GM21390 (cell line): ENCODE data around the gene NMT2.
A peak's percentile ranks its signal among the peaks of the same experiment; 100 is the strongest.

ENCODE experiments used
- ATAC-seq: cut with Tn5 transposase; IDR thresholded peaks from one replicate; pipeline ENCODE4 v1.9.1; 2021; ENCODE audit not compliant: unreplicated experiment

Gene NMT2

DNA sequence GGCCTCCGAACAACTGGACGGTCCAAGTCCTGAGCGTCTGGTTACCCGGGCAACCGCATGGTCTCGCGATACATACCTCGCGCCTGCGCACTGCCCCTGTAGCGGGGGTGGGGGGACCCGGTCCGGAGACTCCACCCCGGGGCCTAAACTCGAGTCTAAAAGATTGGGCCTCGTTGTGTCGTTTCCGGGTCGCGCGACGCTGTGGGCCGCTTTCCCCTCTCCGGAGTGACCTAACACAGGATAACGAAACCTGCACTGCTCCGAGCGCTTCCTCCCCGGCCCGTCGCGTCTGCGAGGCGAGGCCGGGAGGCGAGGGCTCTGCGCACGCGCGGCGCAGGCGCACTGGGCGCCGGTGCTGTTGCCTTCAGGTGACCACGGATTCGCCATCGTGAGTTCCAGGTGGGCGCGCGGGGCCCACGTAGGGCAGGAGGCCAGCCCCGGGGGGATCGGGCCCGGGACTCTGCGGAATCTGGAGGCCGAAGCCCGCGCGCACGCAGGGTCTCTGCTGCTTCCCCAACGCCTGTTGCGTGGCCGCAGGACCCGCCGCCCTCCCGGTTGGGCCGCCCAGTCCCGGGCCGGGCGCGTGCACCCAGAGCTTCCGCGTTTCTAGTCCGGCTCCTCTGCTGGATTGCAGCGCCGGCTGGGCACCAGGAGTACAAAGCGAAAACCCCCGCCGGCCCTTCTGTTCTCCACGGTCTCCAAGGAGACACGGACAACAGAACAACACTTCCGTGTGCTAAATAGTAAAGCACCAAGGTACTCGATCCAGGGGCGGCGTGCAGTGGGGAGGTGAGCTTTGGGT, 71.3 kb downstream of the NMT2 start, which contains the start of gene RPP38:
RPP38 (plus strand) TSS at position 345 of the 802 bp plus-strand sequence. CDS start 5,960 bp downstream, outside the sequence.
- peak; percentile 83 for ATAC-seq

DNA sequence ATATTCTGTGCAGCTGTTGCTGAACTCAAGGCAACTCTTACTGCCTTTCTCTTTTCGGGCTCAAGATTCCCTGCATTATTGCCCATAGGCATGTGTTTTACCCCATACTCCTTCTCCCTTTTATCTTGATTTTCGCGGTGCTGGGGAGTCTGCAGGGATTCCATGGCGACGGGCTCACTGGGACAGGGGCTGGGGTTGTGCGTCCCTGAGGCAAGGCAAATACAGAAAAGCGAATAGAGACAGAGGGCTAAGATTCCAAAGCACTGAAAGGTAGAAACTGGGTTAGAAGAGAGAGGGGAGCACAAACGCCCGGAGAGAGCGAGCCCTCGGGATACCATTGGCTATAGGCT, 71.9 kb downstream of the NMT2 start:
- peak; percentile 14 for ATAC-seq

DNA sequence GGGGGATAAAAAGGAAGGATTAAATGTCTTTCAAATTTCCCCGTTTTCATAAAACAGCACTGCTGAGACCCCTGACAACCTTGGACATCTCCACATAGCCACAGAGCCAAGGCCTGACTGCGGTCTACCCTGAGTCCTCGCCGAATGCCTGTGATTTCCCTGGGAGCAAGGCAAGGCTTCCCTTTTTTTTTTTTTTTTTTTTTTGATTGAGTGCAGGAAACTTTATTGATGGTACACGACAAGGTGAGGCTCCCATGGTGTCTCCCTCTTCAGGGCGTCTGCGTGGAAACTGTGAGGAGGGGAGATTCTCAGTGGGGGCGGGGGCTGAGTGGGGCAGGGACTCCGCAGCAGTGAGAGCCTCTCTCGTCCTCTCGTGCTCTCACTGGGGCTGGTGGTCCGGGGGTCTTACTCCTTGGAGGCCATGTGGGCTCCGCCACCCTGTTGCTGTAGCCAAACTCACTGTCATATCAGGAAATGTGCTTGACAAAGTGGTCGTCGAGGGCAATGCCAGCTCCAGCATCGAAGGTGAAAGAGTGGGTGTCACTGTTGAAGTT, 75.6 kb downstream of the NMT2 start:
- no peak for ATAC-seq

DNA sequence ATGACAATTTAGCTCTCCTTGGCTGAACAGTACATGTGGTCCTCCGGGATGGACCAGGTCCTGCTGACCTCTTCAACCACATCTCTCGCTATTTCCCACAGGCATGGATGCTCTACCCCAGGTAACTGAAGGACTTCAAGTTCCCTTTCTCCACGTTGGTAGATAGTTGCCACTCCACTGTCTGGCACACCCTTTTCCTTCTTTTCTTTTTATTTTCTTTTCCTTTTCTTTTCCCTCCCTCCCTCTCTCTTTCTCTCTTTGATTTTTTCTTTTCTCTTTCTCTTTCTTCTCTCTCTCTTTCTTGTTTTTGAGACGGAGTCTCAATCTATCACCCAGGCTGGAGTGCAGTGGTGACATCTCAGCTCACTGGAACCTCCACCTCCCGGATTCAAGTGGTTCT, 77.1 kb downstream of the NMT2 start:
- no peak for ATAC-seq

DNA sequence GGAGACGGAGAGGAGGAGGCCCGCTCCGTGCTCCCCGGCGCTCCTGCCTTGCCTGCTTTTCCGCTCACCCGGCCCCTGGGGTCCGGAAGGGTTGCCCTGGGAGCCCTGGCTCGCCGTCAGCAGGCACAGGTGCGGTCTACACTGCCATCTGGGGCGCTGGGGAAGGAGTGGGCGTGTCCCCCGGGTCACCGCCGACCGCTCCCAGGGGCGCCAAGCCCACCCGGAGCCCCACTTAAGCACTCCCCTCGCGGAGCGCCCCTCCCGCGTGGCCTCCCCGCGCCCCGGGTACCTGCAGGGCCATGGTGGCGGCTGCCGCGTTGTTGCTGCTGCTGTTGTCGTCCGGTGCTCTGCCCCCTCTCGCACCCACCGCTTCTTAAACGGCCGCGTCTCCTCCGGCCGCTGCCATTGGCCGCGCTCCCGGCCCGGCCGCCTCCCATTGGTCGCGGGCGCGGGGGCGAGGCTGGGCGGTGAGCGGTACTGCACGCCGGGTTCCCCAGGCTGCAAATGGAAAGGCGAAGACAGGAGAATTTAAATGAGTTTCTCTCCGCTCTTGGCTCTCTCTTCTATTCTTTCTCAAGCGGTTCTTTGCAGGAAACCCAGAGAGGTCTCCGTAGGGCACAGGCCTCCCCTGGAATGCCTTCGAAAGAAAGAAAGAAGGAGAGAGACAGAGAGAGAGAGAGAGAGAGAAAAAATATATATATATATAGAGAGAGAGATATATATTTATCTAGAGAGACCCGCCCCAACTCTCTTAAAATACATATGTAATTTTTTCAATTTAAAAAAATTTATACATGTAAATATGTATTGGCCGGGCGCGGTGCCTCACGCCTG, 79.8 kb downstream of the NMT2 start, which contains the start of gene ACBD7:
ACBD7 (minus strand) TSS at position 349 of the 834 bp plus-strand sequence; CDS start at position 301, 48 bp downstream.
- peak; percentile 99 for ATAC-seq

DNA sequence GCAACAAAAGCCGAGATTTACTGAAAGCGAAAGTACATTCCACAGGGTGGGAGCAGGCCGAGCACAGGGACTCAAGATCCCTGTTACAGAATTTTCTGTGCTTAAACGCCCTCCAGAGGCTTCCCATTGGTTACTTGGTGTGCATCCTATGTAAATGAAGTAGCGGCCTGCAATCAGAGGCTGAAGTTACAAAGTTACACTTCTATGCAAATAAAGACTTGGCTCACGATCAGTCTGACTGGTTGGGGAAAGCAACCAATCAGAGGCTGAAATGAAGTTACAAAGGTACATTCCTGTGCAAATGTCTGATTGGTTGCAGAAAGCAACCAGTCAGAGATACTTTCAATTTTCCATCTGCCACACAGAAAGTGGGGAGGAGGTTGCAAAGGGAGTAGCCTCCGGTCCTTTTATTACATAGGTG, 84.0 kb downstream of the NMT2 start:
- no peak for ATAC-seq

DNA sequence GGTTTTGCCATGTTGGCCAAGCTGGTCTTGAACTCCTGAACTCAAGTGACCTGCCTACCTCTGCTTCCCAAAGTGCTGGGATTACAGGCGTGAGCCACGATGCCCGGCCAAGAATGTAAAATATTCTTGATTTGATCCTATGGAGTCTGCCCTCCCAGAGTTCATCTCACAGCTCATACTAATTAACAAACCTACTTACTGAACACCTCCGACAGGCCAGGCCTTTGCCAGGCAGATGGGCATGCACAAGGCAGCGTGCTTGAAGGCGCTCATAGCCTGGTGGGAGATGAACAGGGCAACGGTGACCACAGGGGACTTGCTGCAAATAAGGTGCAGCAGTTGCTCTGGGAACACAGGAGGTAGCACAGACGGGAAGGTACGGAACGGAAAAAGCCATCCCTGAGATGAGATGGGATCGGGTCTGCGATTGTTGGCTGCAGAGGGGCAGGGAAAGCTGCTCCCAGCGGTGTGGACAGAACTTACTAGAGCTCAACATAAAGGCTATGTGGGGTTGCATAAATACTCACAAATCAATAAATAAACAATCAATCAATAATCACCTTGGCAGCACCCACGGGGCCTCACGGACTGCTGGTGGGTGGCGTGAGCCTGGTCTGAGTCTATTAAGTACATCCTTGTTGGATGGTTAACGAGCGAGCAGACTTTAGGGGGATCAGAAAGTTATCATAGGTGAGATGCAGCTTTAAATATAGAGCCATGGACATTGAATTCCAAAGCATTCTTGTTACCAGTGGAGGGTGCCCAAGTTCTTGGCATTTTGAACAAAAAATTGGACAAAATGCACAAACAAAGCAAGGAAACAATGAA, 84.6 kb downstream of the NMT2 start:
- ATAC-seq = no peak

DNA sequence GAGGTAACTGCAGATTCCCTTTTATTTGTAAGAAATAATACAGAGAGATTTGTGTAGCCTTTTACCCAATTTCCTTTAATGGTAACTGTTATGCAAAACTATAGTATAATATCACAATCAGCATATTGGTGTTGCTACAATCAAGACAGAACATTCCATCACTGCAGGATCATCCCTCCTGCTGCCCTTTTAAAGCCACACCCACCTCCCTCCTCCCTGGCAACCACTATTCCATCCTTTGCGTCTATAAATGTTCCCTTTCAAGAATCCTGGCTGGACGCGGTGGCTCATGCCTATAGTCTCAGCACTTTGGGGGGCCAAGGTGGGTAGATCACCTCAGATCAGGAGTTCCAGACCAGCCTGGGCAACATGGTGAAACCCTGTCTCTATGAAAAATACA, 93.1 kb downstream of the NMT2 start:
- ATAC-seq = no peak

DNA sequence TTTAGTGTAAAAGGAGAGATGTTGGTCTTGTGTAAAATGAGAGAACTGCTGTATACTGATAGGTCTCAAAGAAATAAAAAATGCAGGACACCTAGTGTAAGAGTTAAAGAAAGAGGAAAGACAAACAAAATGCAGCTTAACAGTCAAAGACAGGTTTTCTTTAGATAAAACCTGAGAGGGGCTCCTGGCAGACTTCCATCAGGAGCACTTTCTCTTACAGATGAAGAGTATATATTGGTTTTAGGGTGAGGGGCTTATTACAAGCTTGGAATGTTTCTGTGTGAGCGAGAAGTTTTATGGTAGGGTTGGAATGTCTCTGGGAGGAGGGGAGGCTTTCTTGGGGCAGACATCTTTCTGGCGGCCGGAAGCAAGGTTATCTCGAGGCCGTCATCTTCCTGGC, 96.1 kb downstream of the NMT2 start:
- ATAC-seq = no peak

DNA sequence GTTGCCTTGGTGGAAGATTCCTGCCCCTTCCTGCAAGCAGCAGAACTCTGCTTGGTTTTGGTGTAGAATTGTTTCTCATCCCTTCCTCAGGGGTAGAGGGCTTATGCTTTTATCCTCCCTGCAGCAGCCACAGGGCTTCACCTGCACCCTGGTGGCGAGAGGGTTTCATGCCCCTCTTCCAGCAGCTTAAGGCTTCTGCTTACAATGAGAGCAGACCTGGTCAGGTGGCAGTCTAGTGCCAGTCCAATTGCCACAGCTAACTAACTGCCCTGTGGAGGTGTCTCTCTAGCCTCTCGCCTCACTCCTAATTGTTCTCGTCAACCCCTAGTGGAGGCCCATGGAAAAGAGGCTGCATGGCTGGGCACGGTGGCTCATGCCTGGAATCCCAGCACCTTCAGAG, 99.3 kb downstream of the NMT2 start:
- no peak for ATAC-seq

DNA sequence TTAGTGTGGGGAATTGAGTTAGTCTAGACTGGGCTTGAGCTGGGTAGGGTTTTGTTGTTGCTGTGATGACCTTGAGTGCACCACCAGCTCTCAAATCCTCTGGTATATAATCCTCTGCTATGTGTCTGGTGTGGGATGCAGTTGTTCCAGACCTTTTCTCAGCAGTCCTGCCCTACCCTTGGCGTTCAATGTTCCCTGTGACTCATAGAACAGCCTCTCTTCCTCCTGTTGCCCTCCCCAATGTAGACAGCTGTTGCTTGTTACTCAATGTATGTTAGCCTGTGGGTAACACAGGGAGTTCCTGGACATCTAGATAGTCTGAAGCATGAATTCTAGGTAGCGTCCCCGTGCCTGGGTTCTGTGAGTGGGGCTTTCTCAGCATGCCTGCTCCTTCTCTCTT, 99.7 kb downstream of the NMT2 start:
- ATAC-seq = no peak

DNA sequence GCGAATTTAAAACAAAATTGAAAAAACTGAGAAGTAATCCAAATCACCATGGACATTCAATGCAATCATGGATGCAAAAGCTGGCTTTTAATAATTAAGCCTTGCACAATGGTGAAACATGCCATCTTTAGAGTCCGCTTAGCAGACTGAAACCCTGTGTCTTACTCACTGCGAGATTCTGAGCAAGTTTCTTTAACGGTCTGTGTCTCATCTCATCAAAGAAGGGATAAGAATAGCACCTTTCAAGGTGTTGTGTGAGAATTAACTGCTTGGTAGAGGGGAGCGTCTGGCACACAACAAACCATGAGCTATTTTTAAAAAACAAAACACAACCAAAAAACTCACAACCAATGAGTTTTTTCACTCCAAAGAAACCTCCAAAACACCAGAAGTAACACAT, 101.3 kb downstream of the NMT2 start:
- ATAC-seq = no peak

DNA sequence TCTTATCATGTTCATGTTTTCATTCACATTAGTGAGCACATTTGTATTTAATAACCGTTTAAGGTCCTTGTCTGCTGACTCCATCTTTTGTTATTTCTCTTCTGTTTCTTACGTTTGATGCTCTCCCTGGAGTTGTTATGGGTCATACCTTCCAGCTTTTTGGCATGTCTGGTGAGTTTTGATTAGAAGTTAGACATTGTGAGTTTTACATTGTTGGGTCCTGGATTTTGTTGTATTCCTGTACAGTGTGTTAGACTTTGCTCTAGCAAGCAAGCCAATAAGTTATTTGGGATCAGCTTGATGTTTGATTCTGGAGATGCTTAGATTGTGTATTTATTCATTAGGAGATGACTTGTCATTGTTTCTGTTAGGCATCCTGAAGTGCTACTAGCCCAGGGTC, 107.9 kb downstream of the NMT2 start:
- ATAC-seq = no peak

DNA sequence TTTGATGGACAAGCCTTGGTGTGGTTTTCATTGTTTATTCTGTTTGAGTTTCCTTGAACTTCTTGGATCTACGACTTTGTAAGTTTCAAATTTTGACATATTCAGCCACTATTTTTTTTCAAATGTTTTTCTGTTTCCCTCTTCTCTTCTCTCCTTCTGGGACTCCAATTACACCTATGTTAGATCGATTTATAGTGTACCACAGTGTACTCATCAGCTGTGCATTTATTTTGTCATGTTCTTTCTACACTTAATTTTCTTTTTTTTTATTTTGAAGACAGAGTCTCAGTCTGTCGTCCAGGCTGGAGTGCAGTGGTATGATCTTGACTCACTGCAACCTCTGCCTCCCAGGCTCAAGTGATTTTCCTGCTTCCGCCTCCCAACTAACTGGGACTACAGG, 108.6 kb downstream of the NMT2 start:
- no peak for ATAC-seq

DNA sequence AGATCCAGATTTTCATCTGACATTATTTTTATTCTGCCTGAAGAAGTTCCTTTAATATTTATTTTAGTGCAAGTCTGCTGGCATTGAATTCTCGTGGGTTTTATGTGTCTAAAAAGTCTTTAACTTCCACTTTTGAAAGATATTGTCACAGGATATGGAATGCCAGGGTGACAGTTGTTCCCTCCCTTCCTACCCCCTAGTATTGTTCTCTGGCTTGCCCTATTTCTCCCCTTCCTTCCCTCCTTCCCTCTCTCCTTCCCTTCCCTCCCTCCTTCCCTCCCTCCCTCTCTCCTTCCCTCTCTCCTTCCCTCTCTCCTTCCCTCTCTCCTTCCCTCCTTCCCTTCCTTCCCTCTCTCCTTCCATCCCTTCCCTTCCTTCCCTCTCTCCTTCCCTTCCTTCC, 109.8 kb downstream of the NMT2 start:
- ATAC-seq = no peak
